ENCODE data around the gene CRYAA.

- no peak for TF ChIP-seq POLR2A (IDR thresholded peaks at IDR 0.05; ENCODE audit: low read depth, low read length)
- TF ChIP-seq TAF1 (IDR thresholded peaks at IDR 0.05; ENCODE audit: low read depth, low read length): no peak
- TF ChIP-seq PAX5 (IDR thresholded peaks at IDR 0.05; ENCODE audit: insufficient read depth, low read length, severe bottlenecking): no peak
Observed at GRCh38 chr21:43206231-43207042, 37.6 kb downstream of the CRYAA start.

Data from GM12891 (cell line).